Measurements from ENCODE around the gene MUC21.
"Not testable (repeated sequence)": the region's sequence is repeated elsewhere in the genome, so short reads cannot be mapped to it uniquely, and the experiment has no call there.

MUC21 gene

DNA sequence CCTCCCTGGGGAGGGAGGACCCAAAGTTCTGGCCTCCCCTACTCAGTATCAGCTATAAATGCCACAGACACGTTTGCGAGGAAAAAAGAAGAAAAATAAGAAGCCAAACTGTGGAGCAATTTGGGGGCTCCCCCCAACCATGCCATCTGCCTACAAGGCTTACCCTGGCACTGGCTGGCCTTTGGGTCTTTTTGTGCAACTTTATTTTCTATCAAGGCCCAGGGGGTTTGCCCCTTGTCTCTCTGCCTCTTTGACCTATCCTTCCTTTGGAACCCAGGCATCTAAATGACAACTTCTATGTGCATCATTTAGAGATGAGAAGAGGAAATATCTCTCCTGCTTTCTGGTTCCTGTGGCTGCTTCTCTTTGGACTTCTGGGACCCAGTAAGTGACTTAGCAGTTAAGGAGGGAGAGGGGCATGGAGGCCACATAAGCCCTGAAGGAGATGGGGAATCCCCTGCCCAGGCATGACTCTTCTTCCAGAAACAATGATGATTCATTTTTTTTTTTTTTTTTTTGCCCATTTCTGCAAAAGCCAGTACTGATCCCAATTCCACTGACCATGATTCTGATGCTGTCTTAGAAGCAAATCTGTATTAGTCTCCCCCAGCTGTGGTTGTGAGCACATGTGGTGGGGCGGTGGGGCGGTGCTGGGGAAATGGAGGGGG lies 27.0 kb downstream of the MUC21 start, which contains the start of gene MUC22:
Gene MUC22 (plus strand): TSS at position 82 of the 668 bp plus-strand sequence. CDS start 233 bp downstream, at position 315.
- DNase-seq = no peak

DNA sequence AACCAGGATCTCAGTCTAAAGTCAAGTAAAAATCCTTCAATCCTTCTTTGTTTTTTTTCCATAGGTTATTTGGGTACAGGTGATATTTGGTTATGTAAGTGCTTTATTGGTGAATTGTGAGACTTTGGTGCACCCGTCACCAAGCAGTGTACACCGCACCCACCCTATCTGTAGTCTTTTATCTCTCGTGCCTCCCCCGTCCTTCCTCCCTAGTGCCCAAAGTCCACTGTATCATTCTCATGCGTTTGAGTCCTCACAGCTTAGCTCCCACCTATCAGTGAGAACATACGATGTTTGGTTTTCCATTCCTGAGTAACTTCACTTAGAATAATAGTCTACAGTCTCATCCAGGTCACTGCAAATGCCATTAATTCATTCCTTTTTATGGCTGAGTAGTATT lies 27.6 kb downstream of the MUC21 start:
- DNase-seq = no peak

DNA sequence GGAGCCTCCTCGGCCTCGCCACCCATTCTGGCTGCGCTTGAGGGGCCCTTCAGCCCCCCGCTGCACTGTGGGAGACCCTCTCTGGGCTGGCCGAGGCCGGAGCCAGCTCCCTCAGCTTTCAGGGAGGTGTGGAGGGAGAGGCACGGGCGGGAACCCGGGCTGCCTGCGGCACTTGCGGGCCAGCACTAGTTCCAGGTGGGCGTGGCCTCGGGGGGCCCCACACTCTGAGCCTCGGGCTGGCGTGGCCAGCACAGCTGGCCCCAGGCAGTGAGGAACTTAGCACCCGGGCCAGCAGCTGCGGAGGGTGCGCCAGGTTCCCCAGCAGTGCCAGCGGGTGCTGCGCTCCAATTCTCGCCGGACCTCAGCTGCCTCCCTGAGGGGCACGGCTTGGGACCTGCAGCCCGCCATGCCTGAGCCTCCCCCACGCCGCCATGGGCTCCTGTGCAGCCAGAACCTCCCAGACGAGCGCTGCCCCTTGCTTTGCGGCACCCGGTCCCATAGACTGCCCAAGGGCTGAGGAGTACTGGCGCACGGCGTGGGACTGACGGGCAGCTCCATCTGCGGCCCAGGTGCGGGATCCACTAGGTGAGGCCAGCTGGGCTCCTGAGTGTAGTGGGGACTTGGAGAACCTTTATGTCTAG lies 33.3 kb downstream of the MUC21 start:
- no peak for DNase-seq

DNA sequence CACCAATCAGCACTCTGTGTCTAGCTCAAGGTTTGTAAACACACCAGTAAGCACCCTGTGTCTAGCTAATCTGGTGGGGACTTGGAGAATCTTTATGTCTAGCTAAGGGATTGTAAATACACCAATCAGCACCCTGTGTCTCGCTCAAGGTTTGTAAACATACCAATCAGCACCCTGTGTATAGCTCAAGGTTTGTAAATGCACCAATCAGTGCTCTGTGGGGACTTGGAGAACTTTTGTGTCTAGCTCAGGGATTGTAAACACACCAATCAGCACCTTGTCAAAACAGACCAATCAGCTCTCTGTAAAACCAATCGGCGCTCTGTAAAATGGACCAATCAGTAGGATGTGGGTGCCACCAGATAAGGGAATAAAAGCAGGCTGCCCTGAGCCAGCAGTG lies 33.9 kb downstream of the MUC21 start:
- not testable (repeated sequence) for DNase-seq

DNA sequence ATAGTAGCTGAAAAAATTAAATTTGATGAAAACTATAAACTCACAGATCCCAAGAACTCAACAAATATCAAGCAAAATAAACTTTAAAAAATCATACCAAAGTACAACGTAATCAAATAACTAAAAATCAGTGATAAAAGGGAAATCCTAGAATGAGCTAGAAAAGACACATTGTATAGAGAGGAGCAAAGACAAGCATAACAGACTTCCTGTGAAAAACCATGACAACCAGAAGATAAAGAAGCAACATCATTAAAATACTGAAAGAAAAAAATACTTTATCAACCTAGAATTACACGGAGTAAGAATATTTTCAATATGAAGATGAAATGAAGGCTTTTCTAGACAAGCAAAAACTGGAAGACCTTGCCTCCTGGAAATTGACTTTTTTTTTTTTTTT lies 36.5 kb downstream of the MUC21 start:
- no peak for DNase-seq

DNA sequence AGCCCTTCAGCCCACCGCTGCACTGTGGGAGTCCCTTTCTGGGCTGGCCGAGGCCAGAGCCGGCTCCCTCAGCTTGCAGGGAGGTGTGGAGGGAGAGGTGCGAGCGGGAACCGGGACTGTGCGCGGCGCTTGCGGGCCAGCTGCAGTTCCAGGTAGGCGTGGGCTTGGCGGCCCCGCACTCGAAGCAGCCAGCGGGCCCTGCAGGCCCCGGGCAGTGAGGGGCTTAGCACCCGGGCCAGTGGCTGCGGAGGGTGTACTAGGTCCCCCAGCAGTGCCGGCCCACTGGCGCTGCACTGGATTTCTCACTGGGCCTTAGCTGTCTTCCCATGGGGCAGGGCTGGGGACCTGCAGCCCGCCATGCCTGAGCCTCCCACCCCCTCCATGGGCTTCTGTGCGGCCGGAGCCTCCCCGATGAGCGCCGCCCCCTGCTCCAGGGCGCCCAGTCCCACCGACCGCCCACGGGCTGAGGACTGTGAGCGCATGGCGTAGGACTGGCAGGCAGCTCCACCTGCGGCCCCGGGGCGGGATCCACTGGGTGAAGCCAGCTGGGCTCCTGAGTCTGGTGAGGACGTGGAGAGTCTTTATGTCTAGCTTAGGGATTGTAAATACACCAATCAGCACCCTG lies 37.2 kb downstream of the MUC21 start:
- DNase-seq = not testable (repeated sequence)

DNA sequence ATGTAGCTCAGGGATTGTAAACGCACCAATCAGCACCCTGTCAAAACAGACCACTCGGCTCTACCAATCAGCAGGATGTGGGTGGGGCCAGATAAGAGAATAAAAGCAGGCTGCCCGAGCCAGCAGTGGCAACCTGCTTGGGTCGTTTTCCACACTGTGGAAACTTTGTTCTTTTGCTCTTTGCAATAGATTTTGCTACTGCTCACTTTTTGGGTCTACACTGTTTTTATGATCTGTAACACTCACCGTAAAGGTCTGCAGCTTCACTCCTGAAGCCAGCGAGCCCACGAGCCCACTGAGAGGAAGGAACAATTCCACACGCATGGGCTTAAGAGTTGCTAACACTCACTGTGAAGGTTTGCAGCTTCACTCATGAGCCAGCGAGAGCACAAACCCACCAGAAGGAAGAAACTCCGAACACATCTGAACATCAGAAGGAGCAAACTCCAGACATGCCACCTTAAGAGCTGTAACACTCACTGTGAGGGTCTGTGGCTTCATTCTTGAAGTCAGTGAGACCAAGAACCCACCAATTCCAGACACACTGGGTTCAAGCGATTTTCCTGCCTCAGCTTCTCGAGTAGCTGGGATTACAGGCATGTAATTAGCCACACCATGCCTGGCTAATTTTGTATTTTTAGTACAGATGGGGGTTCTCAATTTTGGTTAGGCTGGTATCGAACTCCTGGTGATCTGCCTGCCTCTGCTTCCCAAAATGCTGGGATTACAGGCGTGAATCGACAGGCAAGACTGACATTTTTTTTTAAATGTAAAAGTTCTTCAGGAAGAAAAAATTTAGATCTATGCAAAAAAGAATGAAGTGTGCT lies 38.4 kb downstream of the MUC21 start:
- DNase-seq = not testable (repeated sequence)

DNA sequence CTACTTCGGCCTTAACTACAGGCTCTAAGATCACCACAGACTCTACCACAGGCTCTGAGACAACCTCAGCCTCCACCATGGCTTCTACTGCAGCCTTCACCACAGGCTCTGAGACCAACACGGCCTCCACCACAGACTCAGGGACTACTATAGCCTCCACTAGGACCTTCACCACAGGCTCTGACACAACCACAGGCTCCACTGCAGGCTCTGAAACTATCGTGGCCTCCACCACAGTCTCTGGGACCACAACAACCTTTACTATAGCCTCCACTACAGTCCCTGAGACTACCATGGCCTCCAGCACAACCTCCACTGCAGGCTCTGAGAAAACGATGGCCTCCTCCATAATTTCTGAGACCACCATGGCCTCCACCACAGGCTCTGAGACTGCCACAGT lies 42.1 kb downstream of the MUC21 start:
- DNase-seq = no peak

DNA sequence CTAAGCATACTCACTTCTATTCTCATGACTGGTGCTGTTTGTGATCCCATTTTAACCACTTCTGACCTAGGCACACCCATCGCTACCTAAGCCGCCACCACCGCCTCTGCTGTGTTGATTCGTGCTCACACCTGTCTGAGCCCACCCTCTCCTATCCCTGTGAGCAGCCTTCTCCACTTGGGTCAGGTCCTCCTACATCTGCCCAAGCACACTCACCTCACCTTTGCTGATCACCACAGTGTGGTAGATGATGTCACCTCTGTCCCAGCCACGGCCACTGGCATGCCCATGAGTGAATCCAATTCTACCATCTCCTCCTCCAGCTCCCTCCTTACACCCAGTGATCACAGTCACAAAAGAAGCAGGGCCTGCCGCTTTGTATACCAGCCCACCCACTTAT lies 47.6 kb downstream of the MUC21 start:
- no peak for DNase-seq

DNA sequence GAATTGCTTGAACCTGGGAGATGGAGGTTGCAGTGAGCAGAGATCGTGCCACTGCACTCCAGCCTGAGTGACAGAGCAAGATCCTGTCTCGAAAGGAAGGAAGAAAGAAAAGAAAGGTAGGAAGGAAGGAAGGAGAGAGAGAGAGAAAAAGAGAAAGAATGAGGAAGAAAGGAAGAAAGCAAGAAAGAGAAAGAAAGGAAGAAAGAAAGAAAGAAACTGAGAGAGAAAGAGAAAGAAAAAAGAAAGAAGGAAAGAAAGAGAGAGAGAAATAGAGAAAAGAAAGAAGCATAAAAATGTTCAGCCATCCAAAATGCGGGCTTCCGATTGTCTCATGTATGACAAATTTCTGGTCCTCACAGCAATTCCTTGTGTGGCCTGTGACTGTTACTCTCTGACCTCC lies 49.6 kb downstream of the MUC21 start:
- DNase-seq = no peak

DNA sequence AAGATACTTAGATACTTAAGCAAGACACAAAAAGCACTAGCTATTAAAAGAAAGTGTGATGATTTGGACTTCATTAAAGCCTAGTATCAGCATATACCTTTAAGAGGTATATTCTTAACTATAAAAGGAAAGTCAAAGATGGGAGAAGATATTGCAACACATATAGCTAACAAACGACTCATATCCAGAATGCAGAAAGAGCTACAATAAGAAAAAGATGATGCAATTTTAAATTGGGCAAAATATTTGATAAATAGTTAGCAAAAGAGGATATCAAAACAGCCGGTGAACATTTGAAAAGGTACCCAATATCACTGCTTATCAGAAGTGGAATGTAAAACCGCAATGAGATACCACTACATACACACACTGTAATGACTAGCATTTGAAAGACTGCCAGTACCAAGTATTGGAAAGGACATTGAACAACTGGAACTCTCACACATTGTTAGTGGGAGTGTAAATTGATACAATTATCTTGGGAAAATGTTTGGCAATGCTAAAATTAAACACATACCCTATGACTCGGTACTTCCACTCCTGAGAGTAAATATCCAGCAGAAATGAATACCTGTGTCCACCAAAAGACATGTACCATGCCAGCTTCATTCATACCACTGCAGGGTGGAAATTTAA lies 52.5 kb downstream of the MUC21 start:
- no peak for DNase-seq

DNA sequence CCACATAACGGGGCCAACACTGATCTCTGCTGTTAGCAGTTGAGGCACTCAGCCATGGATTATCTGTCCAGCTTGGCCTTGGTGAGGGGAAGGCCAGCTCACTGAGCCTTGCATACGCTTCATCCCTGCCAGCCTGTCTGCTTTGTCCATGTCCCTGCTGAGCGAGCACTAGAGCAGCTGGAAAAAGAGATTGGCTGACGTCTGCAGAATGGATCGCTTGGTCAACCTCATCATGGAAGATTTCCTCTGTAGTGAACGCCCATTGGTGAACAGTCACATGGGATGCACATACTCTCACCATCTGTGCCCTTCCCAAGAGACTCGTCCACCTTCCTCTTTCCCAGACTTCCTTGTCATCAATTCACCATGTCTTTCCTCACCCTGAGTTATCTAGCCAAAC lies 53.7 kb downstream of the MUC21 start:
- DNase-seq = no peak

DNA sequence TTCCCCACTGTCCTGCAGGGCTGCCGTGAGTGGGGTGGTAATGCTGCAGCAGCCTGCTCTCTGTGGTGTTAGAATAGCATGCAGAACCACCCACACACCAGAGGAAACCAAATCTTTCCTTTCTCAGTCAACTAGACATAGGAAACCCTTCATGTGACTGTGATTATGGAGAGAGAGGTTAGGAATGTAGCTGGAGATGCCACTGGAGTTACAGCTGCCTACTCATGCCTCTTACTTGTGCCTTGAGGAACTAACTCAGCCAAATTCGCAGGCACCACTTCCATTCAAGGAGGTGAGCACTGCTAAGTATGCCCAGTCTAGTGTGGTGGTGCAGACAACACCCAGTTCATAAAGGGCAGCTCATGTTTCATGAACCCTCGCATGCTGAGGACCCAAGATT lies 54.2 kb downstream of the MUC21 start:
- no peak for DNase-seq

DNA sequence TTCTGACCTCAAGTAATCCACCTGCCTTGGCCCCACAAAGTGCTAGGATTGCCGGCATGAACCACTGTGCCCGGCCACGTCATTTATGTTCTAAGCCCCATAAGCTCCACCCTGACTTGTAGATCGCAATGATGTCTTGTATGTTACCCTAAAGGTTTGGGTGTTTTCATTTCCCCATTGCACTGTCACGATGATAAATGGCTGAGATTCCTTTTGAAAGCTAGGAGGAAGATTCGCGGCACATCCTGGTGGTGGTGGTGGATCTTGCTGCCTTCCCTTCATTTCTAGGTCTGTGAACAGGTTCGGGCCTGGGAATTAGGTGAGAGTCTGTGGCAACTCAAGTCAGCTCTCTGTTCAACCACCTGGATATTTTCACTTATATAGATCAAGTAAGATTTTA lies 55.0 kb downstream of the MUC21 start:
- no peak for DNase-seq
